ENCODE data around the gene EN1. TPM values are rescaled to one million over a fixed set of nuclear protein-coding genes. Genes with fewer than 3 reads are reported as not detected.

EN1 gene
- total and polyA plus RNA-seq, 2 donors (not counting 3 experiments of a cell fraction or from before 2014, with no cell fraction given), result not detected

GRCh38 chr2:118832791-118833715, 14.4 kb downstream of the EN1 start:
- Histone ChIP-seq H3K9me3 (replicated peaks; ENCODE audit: control insufficient read depth, insufficient read depth, low read length) (no peaks in the 10 kb centered on the region), H3K79me2 (ENCODE audit: control insufficient read depth, insufficient read depth, low read length) (no peaks in the 10 kb centered on the region), H2AFZ (ENCODE audit: low read depth, low read length) (no peak overlapping the region), H3K9me1 (replicated peaks; ENCODE audit: control insufficient read depth, extremely low read depth, insufficient read depth, low read length) (no peaks in the 10 kb centered on the region), H3K4me1 (ENCODE audit: control insufficient read depth, extremely low read depth, insufficient read depth, low read length) (no peaks in the 10 kb centered on the region), H3K9ac (replicated peaks; ENCODE audit: extremely low read depth, insufficient read depth, low read length) (no peak overlapping the region), H3K36me3 (ENCODE audit: control insufficient read depth in 2 of 2, extremely low read depth in 1 of 2, insufficient read depth in 2 of 2, low read length in 2 of 2) (no peaks in the 10 kb centered on the region), H3K4me3 (replicated peaks in 1 of 3; ENCODE audit: insufficient read depth in 1 of 3, low read depth in 1 of 3, low read length in 3 of 3) (no peak overlapping the region), H3K27me3 (ENCODE audit: control insufficient read depth in 2 of 2, insufficient read depth in 2 of 2, low read length in 2 of 2) (peaks cover 55 to 71% of the 10 kb centered on the region in 2 experiments), H4K20me1 (replicated peaks; ENCODE audit: control insufficient read depth, extremely low read depth, insufficient read depth, low read length) (no peaks in the 10 kb centered on the region), H3K4me2 (ENCODE audit: insufficient read depth, low read length) (no peak overlapping the region), H3K27ac (ENCODE audit: insufficient read depth, low read depth, low read length) (no peak overlapping the region)
- dilution Hi-C loops (cut with MboI; ENCODE audit: extremely low pct_ligation_motif_present, low sequenced_read_pairs), result no loop called here
- no TSS peak for BruUV-seq (replicated peaks)
- intact Hi-C loops (cut with micrococcal nuclease), result no loop called here
- DNase-seq (ENCODE audit: low read depth, low spot score) (no peak), FAIRE-seq (no peak)
- ChIA-PET CTCF (no interaction called here), POLR2A (no interaction called here)
- TF ChIP-seq GATA2 (IDR thresholded peaks at IDR 0.05; ENCODE audit: insufficient read depth, insufficient read length, low read depth, low read length) (no peak), FOS (IDR thresholded peaks at IDR 0.05; ENCODE audit: borderline replicate concordance, insufficient read depth, low read length) (no peak), POLR2A (IDR thresholded peaks at IDR 0.05; ENCODE audit: low read depth, low read length) (no peak), EZH2 (IDR thresholded peaks at IDR 0.05; ENCODE audit: borderline replicate concordance, low read depth, low read length, severe bottlenecking) (no peak), JUN (IDR thresholded peaks at IDR 0.05; ENCODE audit: borderline replicate concordance, insufficient read depth, insufficient read length, low read depth) (no peak), MAX (IDR thresholded peaks at IDR 0.05; ENCODE audit: insufficient read depth, insufficient read length) (no peak), POLR2AphosphoS5 (IDR thresholded peaks at IDR 0.05; ENCODE audit: insufficient read depth, low read depth, low read length) (no peak), CTCF (IDR thresholded peaks at IDR 0.05; ENCODE audit: extremely low read depth in 1 of 2, insufficient read depth in 1 of 2, low read depth in 1 of 2, low read length in 2 of 2) (no peak), MYC (IDR thresholded peaks at IDR 0.05; ENCODE audit: low read depth, low read length) (no peak)

All from endothelial cell of umbilical vein (primary cell).